Measurements from ENCODE around the gene NDUFB5. TPM values are rescaled to one million over a fixed set of nuclear protein-coding genes. Genes with fewer than 3 reads are reported as not detected.

NDUFB5 gene
- total and polyA plus RNA-seq, 10 donors: 70.7 to 122 (median 89.9) TPM

- no peak for DNase-seq
- peaks cover 0 to 16% (median 0%) of the 10 kb centered on the region in 6 donors for H3K4me1 ChIP-seq
- H3K9me3 ChIP-seq: no peaks in the 10 kb centered on the region
- H3K36me3 ChIP-seq: no peaks in the 10 kb centered on the region
- intact Hi-C loops (cut with DNase I; ENCODE audit: low total_unique reads): no loop called here
- H3K27ac ChIP-seq: no peak overlapping the region
- H3K27me3 ChIP-seq (replicated peaks in 1 of 7): no peaks in the 10 kb centered on the region
- no peak overlapping the region for H3K4me3 ChIP-seq
- WGBS, 5 donors: 90 to 97% (median 93%) methylated on average over 1 of the region's 1 CpG
- TF ChIP-seq POLR2A (IDR thresholded peaks at IDR 0.05) (no peak), CTCF (IDR thresholded peaks at IDR 0.05 in 8 of 11, conservative IDR thresholded peaks at IDR 0.05 in 3 of 11) (no peak), POLR2AphosphoS5 (IDR thresholded peaks at IDR 0.05) (no peak)
Observed at GRCh38 chr3:179668429-179668828, 63.8 kb downstream of the NDUFB5 start.

- Histone ChIP-seq H3K36me3 (no peaks in the 10 kb centered on the region), H3K27me3 (replicated peaks in 1 of 7) (no peaks in the 10 kb centered on the region), H3K4me3 (no peak overlapping the region), H3K9me3 (no peaks in the 10 kb centered on the region), H3K4me1 (peaks cover 0 to 17% (median 0%) of the 10 kb centered on the region in 6 donors), H3K27ac (no peak overlapping the region)
- no peak for DNase-seq
- intact Hi-C loops (cut with DNase I; ENCODE audit: low total_unique reads): no loop called here
- TF ChIP-seq CTCF (IDR thresholded peaks at IDR 0.05 in 8 of 11, conservative IDR thresholded peaks at IDR 0.05 in 3 of 11) (no peak), POLR2A (IDR thresholded peaks at IDR 0.05) (no peak), POLR2AphosphoS5 (IDR thresholded peaks at IDR 0.05) (no peak)
- 94 to 98% (median 96%) methylated on average over 8 of the region's 8 CpGs for WGBS, 5 donors
Observed at GRCh38 chr3:179670311-179670710, 65.7 kb downstream of the NDUFB5 start.

GRCh38 chr3:179671309-179671708 lies 66.7 kb downstream of the NDUFB5 start:
- H3K27ac ChIP-seq: peak overlapping the region in 1 of 8 donors; percentile 40
- peaks cover 0 to 14% (median 0%) of the 10 kb centered on the region in 6 donors for H3K4me1 ChIP-seq
- no peak for DNase-seq
- no peaks in the 10 kb centered on the region for H3K9me3 ChIP-seq
- no peak overlapping the region for H3K4me3 ChIP-seq
- no peak for TF ChIP-seq POLR2AphosphoS5 (IDR thresholded peaks at IDR 0.05)
- no peak for TF ChIP-seq CTCF (IDR thresholded peaks at IDR 0.05 in 8 of 11, conservative IDR thresholded peaks at IDR 0.05 in 3 of 11)
- no peak for TF ChIP-seq POLR2A (IDR thresholded peaks at IDR 0.05)
- H3K36me3 ChIP-seq: no peaks in the 10 kb centered on the region
- no peaks in the 10 kb centered on the region for H3K27me3 ChIP-seq (replicated peaks in 1 of 7)
- 84 to 90% (median 87%) methylated on average over 1 of the region's 1 CpG for WGBS, 5 donors
- intact Hi-C loops (cut with DNase I; ENCODE audit: low total_unique reads): no loop called here

- intact Hi-C loops (cut with DNase I; ENCODE audit: low total_unique reads): no loop called here
- Histone ChIP-seq H3K27ac (peak overlapping the region in 1 of 8 donors; percentile 40), H3K4me3 (no peak overlapping the region), H3K4me1 (peaks cover 0 to 12% (median 0%) of the 10 kb centered on the region in 6 donors), H3K27me3 (replicated peaks in 1 of 7) (no peaks in the 10 kb centered on the region), H3K36me3 (no peaks in the 10 kb centered on the region), H3K9me3 (no peaks in the 10 kb centered on the region)
- DNase-seq: no peak
- TF ChIP-seq POLR2A (IDR thresholded peaks at IDR 0.05): no peak
- TF ChIP-seq POLR2AphosphoS5 (IDR thresholded peaks at IDR 0.05): peak in 1 of 3 donors; percentile 49
- 70 to 82% (median 75%) methylated on average over 15 of the region's 15 CpGs for WGBS, 5 donors
Observed at GRCh38 chr3:179671747-179672242, 67.2 kb downstream of the NDUFB5 start.
